Ishikawa (cell line): ENCODE data around the gene MOB3B.

ENCODE experiments used
- CEBPB ChIP-seq: IDR thresholded peaks from 2 replicates; pipeline ENCODE4 v1.6.1; 2012
- CREB1 ChIP-seq: IDR thresholded peaks from 2 replicates; pipeline ENCODE4 v1.6.1; 2012; ENCODE audit warnings: low read depth
- EGR1 ChIP-seq: IDR thresholded peaks from 2 replicates; pipeline ENCODE4 v1.6.1; 2012
- EP300 ChIP-seq: IDR thresholded peaks from 2 replicates; pipeline ENCODE4 v1.6.1; 2012; ENCODE audit warnings: borderline replicate concordance
- FOXM1 ChIP-seq: IDR thresholded peaks from 2 replicates; pipeline ENCODE4 v1.6.1; 2012; ENCODE audit warnings: low read depth, borderline replicate concordance
- NFIC ChIP-seq: IDR thresholded peaks from 2 replicates; pipeline ENCODE4 v1.6.1; 2012
- RAD21 ChIP-seq: IDR thresholded peaks from 2 replicates; pipeline ENCODE4 v1.6.1; 2012; ENCODE audit warnings: low read depth
- REST ChIP-seq: IDR thresholded peaks from 2 replicates; pipeline ENCODE4 v1.6.1; 2012; ENCODE audit warnings: low read depth, mild to moderate bottlenecking
- TAF1 ChIP-seq: IDR thresholded peaks from 2 replicates; pipeline ENCODE4 v1.6.1; 2012; ENCODE audit warnings: low read depth, mild to moderate bottlenecking
- TCF12 ChIP-seq: IDR thresholded peaks from 2 replicates; pipeline ENCODE4 v1.6.1; 2012; ENCODE audit warnings: low read depth
- TEAD4 ChIP-seq: IDR thresholded peaks from 2 replicates; pipeline ENCODE4 v1.6.1; 2012
- USF1 ChIP-seq: IDR thresholded peaks from 2 replicates; pipeline ENCODE4 v1.6.1; 2012
- YY1 ChIP-seq: IDR thresholded peaks from 2 replicates; pipeline ENCODE4 v1.6.1; 2012; ENCODE audit warnings: low read depth
- ZBTB7A ChIP-seq: IDR thresholded peaks from 2 replicates; pipeline ENCODE4 v1.6.1; 2012; ENCODE audit warnings: low read depth
- TF ChIP-seq, protein P1 (sequence below): IDR thresholded peaks from 2 replicates; pipeline ENCODE4 v1.6.1; 2012

The MOB3B gene

GRCh38 chr9:27431543-27432147, 98.0 kb downstream of the MOB3B start:
- TF ChIP-seq NFIC (no peak), EP300 (no peak), CREB1 (no peak), RAD21 (no peak)

DNA sequence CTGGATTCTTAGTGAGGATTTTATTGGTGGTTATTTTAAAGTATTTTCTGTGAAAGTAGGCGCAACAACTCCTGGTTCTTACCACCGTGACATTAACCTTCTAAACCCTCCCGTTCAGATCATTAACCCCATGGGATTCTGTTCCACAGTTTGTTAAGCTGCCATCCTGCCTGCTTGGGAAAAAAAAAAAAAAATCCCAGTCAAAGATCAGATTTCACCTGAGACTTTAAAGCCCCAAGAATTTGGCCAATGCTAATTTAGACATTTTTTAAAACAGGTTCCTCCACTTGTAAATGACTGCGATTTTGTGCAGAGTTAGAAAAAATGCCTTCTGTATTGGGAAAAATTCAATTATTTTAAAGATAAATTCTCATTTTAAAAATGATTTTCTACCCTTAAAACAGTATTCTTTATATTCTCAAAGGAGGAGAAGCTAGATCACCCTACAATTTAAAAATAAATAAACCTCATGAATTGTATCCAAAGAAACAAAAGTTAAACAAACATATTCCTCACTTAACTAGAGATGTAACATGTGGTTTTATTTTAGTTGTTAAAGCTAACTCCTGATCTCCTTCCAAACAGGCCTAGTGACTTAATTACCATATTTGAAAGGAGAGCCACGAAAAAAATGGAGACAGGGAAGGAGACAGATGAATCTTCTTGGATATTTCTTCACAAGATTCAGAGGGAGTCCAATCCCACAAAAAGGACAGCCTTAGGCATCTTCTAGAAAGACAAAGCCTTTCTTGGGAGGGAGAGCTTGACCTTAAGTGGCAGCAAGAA, 98.7 kb downstream of the MOB3B start:
- TF ChIP-seq YY1 (no peak), REST (no peak), NFIC (peak; percentile 63), TCF12 (peak; percentile 72), ZBTB7A (no peak), FOXM1 (peak; percentile 67), TEAD4 (peak; percentile 91), EP300 (peak; percentile 56)
- TF ChIP-seq, protein P1, sequence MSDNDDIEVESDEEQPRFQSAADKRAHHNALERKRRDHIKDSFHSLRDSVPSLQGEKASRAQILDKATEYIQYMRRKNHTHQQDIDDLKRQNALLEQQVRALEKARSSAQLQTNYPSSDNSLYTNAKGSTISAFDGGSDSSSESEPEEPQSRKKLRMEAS: peak; percentile 23; the same call in 1 of the 2 replicates

- TF ChIP-seq EGR1 (no peak), TCF12 (no peak), TAF1 (no peak), REST (no peak), ZBTB7A (no peak), EP300 (no peak), FOXM1 (no peak), TEAD4 (no peak), CEBPB (no peak), RAD21 (no peak), CREB1 (no peak)
- TF ChIP-seq, protein P1: no peak
Observed at GRCh38 chr9:27429917-27430316, 99.7 kb downstream of the MOB3B start.

DNA sequence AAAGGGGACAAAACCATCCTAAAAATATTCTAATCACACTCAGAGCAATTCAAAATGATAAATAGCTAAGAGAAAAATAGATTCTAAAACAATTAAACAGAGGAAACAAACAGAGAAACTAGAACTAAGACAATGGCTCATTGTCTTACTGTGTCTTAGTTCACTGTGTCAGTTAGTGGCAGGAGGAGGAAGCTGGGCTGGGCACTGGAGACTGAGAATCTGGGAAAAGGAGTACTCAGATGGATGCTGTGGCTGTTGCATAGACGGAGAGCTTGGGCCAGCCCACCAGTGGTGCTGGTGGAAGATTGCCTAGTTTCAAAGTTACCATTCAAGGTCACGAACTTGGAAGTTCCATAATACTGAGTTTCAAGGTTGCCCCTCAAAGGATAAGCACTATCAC, 100.2 kb downstream of the MOB3B start:
- TF ChIP-seq EGR1: no peak
- TF ChIP-seq TAF1: no peak
- no peak for TF ChIP-seq USF1
- no peak for TF ChIP-seq CREB1
- TF ChIP-seq FOXM1: no peak
- TF ChIP-seq EP300: no peak

GRCh38 chr9:27428551-27428950, 101.1 kb downstream of the MOB3B start:
- TF ChIP-seq REST: no peak
- TF ChIP-seq EGR1: no peak
- TF ChIP-seq TAF1: no peak
- no peak for TF ChIP-seq TEAD4
- TF ChIP-seq FOXM1: no peak
- TF ChIP-seq YY1: no peak
- TF ChIP-seq NFIC: no peak
- TF ChIP-seq CREB1: no peak
- TF ChIP-seq, protein P1: no peak
- no peak for TF ChIP-seq TCF12
- TF ChIP-seq CEBPB: no peak
- no peak for TF ChIP-seq ZBTB7A
- no peak for TF ChIP-seq USF1
- no peak for TF ChIP-seq EP300
- TF ChIP-seq RAD21: no peak
